HT-29 (cell line): ENCODE results near the gene MAPK8IP1. TPM values are rescaled to one million over a fixed set of nuclear protein-coding genes. Genes with fewer than 3 reads are reported as not detected.

Experiments
- DNase-seq: peaks from one replicate; pipeline ENCODE4 v3.0.0-alpha.2; 2015; ENCODE audit warnings: low spot score
- total RNA-seq: library from RNA; depleted of rRNA; stranded (reverse); fragments of >200 nt; shearing (Covaris generic); gene quantifications from 2 replicates; pipeline ENCODE4 v1.2.3, GENCODE V29; 2014

Gene MAPK8IP1
- total RNA-seq, 1 experiment from 2014 or later = 4.0 TPM

DNA sequence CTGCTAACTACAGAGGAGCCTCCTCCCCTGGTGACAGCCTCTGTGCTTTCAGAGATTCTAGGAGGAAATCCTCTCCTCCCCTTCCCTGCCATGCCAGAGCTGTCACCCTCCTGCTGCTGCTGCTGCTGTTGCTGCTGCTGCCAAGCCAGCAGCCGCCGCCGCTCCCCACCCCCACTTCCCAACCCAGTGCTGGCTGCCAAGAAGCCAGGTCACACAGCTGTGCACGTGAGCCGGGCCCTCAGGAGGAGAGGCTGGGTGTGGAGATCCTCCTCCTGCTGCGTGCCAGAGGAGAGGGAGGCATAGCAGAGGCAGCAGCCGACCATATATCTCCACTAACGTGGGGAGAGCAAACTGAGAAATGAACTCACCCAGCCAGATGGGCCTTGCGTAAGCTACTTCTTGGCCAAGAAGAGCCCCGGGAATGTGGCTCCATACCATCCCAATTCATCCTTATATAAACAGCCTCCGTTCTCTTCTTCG lies 25.8 kb upstream of the MAPK8IP1 start:
- no peak for DNase-seq

GRCh38 chr11:45860348-45860747 lies 25.1 kb upstream of the MAPK8IP1 start:
- no peak for DNase-seq

DNA sequence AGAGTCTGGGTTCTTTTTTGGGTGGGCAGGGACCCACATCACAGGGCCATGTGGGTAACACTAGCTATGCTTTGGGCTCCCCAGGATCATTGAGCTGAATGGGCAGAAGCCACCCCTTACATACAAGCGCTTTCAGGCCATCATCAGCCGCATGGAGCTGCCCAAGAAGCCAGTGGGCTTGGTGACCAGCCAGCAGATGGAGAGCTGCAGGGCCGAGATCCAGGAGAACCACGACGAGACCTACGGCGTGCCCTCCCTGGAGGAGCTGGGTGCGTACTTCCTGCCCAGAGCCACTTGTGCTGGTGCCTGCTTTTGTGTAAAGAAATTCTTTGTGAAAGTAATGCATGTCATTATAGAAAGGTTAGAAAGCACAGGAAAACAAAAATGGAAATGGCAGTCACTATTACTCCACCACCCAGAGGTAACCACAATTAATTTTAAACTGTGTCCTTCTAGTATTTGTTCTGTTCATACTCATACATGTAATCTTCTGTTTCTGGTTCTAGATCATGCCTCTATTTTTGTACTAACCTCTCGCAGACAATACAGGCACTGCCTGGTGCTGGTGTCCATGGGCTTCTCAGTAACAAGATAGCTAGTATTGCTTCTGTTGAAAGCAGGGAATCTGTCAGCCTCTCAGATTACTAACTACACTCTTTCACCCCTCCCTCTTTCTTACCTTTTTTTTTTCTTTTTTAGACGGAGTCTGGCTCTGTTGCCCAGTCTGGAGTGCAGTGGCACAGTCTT lies 24.5 kb upstream of the MAPK8IP1 start:
- no peak for DNase-seq

GRCh38 chr11:45864041-45864440 lies 21.4 kb upstream of the MAPK8IP1 start:
- no peak for DNase-seq

DNA sequence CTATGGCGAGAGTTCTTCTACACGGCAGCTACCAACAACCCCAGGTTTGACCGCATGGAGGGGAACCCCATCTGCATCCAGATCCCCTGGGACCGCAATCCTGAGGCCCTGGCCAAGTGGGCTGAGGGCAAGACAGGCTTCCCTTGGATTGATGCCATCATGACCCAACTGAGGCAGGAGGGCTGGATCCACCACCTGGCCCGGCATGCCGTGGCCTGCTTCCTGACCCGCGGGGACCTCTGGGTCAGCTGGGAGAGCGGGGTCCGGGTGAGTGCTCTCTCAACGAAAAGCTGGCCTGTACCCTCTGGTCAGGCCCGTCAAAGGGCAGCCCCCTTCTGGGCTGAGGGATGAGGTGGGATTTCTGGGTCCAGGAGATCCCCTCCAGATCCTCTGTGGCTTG lies 15.9 kb upstream of the MAPK8IP1 start:
- no peak for DNase-seq

DNA sequence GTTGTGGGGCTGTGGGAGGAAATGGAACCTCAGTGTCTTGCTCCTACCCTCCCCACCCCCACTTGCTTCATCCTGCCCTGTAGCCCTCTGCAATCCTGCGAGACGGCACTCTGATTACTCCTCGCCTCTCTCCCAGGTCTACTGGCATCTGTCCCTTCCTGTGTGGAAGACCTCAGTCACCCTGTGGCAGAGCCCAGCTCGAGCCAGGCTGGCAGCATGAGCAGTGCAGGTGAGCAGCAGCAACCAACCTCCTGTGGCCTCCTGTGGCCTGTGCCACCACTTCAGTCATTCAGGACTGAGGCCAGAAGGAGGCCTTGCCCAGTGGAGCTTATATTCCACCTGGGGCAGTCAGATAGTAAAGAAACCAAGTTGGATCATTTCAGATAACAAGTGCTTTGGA lies 14.7 kb upstream of the MAPK8IP1 start:
- no peak for DNase-seq

- no peak for DNase-seq
Measured at GRCh38 chr11:45871638-45872037, 13.8 kb upstream of the MAPK8IP1 start.

DNA sequence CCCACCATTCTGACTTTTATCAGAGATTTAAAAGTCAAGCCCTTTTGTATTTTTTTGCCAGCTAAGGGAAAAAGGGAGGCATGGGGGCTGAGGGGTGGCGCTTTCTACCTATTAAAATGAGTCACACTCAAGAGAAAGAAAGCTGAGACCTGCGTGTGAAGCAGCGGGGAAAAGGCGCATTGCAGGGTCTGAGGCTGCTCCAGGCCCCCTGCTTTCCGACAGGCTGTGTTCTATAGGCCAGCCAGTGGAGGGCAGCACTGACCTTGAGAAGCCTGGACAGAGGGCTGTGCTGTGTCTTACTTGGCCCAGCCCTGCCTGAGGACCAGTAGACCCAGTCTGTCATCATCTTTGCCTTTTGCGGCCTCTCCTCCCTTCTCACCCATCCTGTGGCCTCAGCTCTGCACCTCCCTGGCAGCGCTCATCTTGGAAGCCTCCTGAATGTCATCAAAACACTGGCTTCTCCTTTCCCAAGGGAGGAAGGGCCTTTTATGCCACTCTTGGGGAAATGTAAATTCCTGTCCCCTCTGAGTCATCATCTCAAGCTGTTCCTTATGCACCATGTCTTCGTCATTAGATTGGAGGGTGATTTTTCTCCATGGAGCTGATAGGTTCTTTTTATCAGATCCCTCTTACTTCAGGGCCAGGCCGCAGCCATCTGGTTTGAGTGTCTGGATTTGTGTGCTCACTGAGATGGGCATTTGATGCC lies 12.6 kb upstream of the MAPK8IP1 start:
- peak; percentile 73 for DNase-seq

DNA sequence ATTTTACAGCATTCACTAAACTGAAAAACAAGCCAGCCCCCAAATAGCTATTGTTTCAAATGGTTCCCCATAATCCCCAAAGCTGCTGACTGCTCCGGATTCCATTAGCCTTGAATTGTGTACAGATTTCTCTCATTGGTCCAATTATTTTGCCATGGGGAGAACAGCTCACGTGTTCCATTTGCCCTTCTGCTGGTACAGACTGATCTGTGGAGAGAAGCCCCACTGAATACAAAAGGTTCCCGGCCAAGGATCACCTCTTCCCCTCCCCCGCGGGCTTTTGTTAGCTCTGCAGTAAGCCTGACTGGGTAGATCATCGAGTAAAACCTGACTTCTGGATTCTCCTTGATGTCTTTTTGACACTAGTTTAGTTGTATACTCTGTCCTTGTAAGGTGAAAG lies 9.1 kb upstream of the MAPK8IP1 start:
- DNase-seq = no peak

DNA sequence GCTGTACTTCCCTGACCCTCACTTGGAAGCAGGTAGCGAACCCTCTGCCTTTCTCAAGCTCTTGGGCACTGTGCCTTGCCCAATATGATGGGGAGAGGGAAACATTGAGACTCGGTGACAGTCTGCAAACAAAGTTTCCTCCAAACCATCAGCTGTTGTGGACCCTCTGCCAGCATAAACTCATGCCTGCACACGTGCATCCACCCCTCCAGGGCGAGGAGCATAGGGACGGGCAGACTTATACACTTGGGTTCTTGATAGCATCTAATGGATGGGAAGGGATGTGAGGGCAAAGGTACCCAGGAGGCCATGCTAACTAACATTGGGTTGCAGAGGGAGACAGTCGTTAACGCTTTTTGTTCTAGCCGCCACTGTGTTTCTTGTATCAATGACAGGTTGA lies 8.2 kb upstream of the MAPK8IP1 start:
- DNase-seq = no peak

DNA sequence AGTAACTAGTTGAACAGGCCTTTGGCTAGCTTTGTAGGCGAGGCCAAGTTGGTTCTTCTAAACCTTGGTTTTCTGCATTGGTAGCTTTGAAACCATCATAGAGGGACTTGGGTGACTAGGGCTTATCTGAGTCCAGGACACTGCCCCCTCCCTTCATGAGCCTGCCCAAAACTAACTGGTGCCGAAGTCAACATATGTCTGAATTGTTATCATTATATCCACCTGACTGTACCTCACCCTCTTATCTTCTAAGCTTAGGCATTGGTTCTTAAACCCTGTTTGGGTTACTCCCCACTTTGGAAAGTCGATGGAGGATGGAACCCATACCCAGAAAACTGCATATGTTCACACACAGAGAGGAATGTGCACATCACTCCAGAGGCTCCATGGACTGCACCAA lies 7.6 kb upstream of the MAPK8IP1 start:
- DNase-seq = no peak

DNA sequence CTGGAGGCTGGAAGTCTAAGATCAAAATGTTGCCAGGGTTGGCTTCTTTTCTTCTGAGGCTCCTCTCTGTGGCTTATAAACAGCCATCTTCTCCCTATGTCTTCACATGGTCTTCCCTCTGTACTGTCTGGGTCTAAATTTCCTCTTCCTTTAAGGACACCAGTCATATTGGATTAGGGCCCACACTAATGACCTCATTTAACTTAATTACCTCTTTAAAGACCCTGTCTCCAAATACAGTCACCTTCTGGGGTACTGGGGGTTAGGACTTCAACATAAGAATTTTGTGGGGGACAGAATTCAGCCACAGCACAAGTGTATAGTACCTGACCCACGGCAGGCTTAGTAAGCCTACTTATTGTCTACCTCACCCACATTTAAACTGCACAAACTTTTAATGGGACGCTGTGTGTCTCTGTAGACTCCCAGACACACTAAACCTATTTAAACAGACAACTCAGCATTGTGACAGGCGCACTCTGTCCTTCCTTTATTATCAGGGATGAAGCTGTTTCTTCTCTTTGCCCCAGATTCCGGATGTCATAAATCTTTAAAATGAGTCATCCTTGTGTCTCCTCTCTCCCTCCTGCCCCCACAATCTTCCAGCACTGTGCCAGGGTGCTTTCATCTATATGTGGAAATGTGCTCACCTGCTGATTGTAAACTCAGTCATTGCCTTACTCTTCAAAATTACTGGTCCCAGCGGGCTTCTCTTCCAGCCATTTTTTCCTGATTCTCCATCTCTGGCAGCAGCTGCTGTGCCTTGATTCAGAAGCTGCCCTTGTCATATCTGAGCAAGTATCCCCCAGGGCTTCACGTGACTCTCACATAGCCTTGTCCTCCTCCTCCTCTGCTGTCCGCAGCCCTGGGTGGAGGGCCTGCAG lies 5.4 kb upstream of the MAPK8IP1 start:
- no peak for DNase-seq

DNA sequence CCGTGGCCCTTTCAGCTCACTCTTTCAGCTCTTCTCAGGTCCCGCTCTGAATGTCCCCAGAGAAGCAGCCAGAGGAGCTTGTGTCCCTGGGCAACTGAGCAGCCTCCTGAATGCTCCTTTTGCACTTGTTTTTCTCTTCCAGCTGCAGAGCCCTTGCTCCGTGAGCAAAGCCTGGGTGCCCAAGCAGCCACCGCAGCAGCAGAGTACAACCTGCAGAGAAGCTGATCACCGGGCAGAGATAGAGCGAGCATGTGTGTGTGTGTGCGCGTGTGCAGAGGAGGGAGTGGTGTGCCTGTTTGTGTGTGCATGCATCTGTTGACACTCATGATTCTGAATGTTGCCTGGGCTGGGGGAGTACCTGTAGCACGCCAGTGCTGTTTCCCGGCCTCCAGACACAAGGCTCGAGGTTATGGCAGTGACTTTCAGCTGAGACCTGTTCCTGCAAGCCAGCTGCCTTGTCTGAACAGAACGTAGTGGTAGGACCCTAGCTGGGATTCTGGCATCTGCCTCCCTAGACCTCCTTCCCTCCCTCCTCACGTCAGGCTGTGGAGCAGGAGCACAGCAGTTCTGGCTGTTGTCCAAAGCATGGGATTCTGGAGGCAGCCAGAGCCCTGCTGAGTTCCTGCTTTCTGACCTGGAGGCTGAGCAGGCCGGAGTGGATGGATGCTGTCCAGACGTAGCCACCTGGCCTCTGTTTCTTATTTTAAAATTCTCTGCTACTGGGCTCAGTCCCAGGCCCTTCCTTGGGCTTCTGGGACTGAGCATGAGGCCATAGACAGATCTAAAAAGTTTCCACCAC lies 4.5 kb upstream of the MAPK8IP1 start:
- DNase-seq = no peak

DNA sequence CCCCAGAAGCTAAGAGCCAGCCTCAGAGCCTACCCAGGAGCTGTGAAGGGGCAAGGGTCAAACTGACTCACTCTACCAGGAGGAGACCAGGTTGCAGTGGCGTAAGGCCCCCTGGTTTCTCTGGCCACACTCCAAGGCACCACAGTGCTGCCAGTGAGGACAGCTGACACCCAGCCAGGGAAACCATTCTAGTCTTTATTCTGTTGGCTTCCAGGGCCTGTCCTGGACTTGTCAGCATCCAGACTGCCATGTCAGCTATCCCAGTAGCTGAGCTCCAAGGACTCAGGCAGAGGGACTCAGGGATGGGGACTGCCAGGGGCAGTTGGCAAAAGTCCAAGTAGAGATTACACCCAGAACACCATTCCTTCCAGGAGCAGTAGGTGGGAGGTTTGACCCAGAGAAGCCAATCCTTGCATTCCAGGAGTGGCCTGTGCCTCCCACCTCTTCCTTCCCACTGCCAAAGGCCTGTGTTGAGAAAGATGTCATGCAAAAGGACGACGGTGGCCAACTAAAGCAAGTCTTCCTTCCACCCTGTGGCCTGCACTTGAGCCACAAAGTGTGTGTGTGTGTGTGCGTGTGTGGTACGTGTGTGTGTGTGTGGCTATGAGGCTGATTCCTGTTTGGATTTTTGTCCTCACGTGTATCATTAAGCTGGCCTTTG lies 3.6 kb upstream of the MAPK8IP1 start:
- DNase-seq = no peak

DNA sequence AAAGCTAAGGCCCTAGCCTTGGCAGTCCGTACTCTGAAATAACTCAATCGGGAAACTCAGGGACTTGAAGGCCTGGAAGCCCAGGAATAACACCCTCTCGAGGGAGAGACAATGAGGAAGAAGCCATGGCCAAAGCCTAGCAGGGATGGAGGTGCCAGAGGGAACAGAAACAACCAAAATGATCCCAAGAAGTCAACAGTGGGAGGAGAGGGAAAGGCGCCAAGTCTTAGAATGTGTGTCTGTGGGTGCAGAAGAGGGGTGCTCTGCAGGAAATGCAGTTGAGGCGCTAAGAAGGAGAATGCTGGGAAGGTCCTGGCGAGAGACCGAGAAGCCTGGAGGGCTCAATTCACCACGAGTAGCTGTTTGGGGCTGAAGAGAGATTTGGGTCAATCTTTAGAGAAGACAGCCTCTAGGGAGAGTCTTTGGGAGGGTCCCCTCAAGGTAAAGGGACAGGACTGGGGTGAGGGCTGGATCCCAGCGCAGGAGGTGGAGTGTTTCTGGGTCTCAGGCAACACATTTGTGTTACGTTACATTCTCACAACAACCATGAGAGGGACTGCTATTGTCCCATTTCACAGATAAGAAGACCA lies 760 bp upstream of the MAPK8IP1 start:
- no peak for DNase-seq

DNA sequence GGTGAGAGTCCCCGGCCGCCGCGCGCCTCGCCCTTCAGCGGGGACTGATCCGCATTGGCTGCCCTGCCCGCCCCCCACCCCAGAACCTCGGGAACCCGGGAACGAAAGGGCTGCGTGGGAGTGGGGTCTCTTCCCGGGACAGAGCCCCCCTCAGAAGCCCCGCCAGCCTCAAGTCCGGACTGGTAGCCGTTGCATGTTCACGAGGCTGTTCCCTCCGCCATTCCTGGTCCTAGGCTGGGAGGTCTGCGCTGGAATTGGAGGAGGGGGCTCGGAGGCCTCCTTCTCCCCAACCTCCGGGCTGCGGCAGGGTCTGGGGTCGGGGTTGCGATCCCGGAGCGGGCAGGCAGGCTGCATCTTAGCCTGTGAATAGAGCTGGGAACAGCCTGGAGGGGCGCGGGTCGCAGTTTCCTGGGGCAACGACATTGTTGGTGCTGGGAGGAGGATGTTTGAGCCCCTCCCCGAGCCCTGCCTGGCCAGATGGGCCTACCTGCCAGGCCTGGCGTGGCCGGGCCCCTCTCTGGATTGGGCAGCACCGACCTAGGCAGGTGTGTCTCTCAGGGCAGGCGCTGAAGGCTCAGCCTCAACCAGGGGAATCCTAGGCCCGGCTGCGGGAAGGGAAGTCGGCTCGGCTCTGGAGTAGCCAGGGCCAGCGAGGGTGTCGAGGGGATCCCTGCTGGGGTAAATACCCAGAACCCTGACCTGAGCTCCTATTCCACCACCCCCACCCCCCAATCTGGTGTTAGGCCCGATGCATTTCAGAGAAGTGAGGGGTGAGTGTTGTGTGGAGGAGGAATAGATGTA lies 670 bp downstream of the MAPK8IP1 start:
- no peak for DNase-seq

DNA sequence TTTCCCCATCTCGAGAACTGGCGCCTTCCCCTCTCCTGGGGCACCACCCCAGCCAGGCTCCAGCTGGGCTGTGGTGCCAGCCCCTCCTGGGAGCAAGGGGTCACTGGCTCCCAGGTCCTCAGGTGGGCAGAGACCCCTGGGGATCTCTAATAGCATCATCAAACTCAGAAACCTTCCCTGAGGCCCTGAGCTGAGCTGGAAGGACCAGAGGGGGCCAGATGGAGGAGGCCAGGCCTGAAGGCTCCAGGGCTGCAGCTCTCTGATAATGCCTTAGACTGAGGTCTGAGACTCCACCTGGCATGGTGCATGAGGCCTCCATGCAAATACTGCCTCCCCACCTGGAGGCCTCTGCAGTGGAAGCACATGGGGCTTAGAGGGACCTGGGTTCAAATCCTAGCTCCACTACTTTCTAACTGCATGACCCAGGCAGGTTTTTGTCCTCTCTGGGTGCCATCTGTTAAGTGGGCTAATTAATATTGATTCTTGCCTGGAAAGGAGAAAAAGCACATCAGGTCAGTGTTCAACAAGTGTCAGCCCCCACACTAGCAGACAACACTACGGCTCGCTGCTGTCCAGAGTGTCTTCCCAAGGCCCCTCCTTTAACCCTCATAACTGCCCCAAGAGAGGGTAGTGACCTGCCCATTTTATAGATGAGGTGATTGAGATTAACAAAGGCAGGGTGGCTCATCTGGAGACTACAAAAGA lies 1.5 kb downstream of the MAPK8IP1 start:
- DNase-seq = no peak

DNA sequence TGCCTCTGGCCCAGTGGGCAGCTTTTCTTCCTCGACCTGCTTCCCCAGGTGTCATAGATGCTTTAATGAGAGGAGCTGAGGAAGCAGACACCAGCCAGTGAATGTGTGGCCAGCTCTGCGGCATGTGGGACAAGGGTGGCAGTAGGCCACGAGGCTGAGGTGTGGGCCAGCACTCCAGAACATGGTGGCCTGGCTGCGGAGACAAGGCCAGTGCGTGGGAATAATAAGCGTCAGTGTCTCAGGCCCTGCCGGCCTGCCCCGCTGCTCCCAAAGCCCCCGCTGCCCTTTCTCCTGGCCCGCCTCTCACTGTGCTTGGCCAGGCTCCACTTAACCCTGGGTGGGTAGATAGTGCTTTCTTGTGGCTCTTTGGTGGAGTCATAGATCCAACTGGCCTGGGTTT lies 2.1 kb downstream of the MAPK8IP1 start:
- DNase-seq = no peak

DNA sequence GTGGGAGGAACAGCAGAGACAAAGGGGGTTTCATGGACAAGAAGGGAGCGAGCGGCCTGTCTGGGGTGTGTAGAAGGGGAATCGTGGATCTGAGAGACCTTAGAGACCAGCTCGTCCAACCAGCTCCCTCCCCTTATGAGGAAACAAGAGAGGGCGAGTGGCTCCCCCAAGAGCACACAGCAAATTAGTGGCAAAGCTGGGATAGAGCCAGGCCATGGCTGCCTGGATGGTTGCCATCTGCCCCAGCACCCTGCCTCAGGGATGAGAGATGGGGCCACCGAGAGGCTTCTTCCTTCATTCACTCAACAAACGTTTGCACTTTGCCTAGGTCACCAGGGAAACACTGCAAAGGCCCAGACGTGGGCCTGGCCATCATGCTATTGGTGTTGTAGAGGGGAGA lies 4.1 kb downstream of the MAPK8IP1 start:
- DNase-seq = no peak
